Gastroesophageal sphincter (tissue), 3 donors: Measurements from ENCODE around the gene GIPC2.

Experiments
- POLR2AphosphoS5 ChIP-seq: sonication (generic); formaldehyde crosslinking; IDR thresholded peaks from one replicate; pipeline ENCODE4 v1.6.1; 2017; ENCODE audit warnings: antibody characterized with exemption
- TF ChIP-seq, protein P1 (sequence below), 4 experiments: fragments of 200-600 bp in 2 of 4; fragments of 450-650 bp in 2 of 4; sonication (generic) in 1 of 4; IDR thresholded peaks; one replicate each; pipeline ENCODE4 v1.5.1; 2017 to 2019; ENCODE audit warnings: antibody characterized with exemption in 4 of 4, mild to moderate bottlenecking in 2 of 4, moderate library complexity in 2 of 4

GRCh38 chr1:78007677-78008341 lies 38.0 kb upstream of the GIPC2 start:
- TF ChIP-seq, protein P1, sequence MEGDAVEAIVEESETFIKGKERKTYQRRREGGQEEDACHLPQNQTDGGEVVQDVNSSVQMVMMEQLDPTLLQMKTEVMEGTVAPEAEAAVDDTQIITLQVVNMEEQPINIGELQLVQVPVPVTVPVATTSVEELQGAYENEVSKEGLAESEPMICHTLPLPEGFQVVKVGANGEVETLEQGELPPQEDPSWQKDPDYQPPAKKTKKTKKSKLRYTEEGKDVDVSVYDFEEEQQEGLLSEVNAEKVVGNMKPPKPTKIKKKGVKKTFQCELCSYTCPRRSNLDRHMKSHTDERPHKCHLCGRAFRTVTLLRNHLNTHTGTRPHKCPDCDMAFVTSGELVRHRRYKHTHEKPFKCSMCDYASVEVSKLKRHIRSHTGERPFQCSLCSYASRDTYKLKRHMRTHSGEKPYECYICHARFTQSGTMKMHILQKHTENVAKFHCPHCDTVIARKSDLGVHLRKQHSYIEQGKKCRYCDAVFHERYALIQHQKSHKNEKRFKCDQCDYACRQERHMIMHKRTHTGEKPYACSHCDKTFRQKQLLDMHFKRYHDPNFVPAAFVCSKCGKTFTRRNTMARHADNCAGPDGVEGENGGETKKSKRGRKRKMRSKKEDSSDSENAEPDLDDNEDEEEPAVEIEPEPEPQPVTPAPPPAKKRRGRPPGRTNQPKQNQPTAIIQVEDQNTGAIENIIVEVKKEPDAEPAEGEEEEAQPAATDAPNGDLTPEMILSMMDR (IDR thresholded peaks at IDR 0.05) = no peak
- TF ChIP-seq POLR2AphosphoS5 = no peak
